22Rv1 (cell line): Measurements from ENCODE around the gene MAP1B.

Experiments used
- H3K27ac ChIP-seq: fragments of 450-650 bp; 2 replicates; pipeline ENCODE4 v1.5.1; 2017
- ZFX ChIP-seq: fragments of 450-650 bp; IDR thresholded peaks from 2 replicates; pipeline ENCODE4 v1.6.1; 2017; ENCODE audit warnings: antibody characterized with exemption, borderline replicate concordance
- TF ChIP-seq, protein P1 (sequence below): fragments of 450-650 bp; IDR thresholded peaks from 2 replicates; pipeline ENCODE4 v1.5.1; 2017; ENCODE audit warnings: mild to moderate bottlenecking

The MAP1B gene

DNA sequence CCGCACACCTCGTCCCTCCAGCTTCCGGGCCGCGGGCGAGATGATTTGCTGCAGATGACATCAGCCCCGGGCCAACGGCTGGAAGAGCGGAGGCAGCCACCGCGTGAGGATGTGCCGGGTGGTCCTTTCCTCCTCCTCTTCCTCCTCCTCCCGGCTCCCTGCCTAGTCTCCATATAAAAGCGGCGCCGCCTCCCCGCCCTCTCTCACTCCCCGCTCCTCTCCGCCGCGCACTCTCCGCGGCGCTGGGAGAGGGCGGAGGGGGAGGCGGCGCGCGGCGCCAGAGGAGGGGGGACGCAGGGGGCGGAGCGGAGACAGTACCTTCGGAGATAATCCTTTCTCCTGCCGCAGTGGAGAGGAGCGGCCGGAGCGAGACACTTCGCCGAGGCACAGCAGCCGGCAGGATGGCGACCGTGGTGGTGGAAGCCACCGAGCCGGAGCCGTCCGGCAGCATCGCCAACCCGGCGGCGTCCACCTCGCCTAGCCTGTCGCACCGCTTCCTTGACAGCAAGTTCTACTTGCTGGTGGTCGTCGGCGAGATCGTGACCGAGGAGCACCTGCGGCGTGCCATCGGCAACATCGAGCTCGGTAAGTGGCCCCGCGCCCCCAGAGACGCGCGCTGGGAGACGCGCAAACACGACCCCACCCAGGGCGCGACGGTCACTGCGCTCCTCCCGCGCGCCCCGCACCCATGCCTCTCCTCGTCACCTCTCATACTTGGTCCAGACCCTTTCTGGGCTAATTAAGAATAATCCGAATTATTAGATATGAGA, at the start of gene MAP1B:
Gene MAP1B (plus strand): TSS at position 345 of the 770 bp plus-strand sequence. CDS start 57 bp downstream, at position 402.
- H3K27ac ChIP-seq, result peak within 1 kb of the TSS; percentile 35
- no peak for TF ChIP-seq ZFX
- TF ChIP-seq, protein P1, sequence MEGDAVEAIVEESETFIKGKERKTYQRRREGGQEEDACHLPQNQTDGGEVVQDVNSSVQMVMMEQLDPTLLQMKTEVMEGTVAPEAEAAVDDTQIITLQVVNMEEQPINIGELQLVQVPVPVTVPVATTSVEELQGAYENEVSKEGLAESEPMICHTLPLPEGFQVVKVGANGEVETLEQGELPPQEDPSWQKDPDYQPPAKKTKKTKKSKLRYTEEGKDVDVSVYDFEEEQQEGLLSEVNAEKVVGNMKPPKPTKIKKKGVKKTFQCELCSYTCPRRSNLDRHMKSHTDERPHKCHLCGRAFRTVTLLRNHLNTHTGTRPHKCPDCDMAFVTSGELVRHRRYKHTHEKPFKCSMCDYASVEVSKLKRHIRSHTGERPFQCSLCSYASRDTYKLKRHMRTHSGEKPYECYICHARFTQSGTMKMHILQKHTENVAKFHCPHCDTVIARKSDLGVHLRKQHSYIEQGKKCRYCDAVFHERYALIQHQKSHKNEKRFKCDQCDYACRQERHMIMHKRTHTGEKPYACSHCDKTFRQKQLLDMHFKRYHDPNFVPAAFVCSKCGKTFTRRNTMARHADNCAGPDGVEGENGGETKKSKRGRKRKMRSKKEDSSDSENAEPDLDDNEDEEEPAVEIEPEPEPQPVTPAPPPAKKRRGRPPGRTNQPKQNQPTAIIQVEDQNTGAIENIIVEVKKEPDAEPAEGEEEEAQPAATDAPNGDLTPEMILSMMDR, result no peak

DNA sequence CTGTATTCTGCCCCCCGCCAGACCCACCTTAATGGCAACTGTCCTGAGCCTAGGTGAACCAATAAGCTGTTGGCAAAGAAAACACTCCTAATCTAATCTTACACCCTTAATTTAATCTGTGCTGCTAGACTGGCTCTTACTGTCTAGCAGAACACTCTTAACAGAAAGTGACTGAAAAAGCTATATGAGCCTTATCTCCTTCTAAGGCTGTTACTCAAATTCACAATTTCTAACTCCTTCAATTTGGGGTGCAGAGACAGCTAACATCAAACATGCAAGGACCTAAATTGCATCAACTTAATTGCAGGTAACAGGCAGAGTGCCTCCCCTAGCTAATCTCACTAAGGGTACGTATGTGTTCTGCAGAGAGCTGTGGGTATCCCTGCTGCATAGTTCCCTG, 49.5 kb upstream of the MAP1B start:
- H3K27ac ChIP-seq, result no peak overlapping the region

DNA sequence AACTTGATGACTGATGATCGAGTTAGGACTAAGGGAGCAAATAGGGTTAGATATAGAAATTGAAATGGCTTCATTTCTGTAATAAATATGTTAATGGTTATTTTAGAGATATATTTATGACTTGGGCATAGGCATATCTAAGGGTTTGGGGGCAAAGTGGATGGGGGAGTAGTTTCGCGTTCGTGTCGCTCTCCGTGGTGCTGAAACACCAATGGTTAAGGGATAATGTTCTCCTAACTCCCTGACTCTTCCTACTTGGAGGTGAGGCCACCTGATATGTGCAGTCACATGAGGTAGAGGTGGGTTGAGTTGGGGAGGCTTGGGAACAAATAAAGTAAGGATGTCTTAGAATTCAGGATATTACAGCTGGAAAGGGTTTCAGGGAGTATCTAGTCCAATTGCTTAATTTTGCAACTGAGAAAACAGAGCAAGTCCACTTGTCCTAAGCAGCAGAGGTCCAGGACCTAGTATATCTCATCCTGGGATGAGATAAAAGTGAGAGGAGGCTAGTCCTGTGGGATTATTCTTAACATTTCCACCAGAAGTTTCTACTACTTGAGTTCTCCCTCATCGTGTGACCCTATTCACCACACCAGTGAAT, 44.0 kb upstream of the MAP1B start:
- no peak overlapping the region for H3K27ac ChIP-seq
- TF ChIP-seq ZFX, result no peak
- TF ChIP-seq, protein P1, result no peak

More for the DNA sequence above, 49.5 kb upstream of the MAP1B start:
- TF ChIP-seq, protein P1, result no peak
- no peak for TF ChIP-seq ZFX

DNA sequence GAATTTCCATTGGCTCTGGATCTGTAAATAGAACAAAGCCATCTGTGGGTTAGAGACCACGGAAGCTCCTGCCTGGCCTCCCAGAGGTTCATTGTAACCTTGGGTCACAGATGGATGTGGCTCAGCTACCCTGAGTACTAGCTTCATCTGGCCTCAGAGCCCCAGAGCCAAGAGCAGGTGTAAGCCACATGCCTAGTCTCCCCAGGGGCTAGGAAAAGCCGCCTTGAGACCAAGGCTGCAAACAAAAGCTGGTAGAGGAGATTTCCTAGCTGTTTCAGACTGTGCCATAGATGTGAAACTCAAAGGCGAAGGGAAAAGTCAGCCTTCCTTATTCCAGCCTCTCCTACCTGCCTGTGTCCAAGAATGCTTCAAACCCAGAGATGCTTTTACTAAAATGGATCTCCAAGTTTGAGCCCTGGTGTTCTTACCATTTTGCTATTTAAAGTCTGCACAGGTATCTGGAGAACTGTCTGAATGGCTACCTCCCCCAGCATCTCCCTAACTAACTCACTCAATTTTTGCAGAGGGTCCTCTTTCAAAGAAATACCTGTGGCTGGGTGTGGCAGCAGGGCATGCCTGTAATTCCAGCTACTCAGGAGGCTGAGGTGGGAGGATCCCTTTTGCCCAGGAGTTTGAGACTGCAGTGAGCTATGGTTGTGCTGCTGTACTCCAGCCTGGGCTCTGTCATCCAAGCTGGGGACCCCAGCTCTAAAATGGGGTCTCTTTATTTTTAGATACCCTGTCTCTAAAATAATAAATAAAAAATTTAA, 42.3 kb upstream of the MAP1B start:
- TF ChIP-seq ZFX, result no peak
- TF ChIP-seq, protein P1, result no peak
- H3K27ac ChIP-seq, result no peak overlapping the region

DNA sequence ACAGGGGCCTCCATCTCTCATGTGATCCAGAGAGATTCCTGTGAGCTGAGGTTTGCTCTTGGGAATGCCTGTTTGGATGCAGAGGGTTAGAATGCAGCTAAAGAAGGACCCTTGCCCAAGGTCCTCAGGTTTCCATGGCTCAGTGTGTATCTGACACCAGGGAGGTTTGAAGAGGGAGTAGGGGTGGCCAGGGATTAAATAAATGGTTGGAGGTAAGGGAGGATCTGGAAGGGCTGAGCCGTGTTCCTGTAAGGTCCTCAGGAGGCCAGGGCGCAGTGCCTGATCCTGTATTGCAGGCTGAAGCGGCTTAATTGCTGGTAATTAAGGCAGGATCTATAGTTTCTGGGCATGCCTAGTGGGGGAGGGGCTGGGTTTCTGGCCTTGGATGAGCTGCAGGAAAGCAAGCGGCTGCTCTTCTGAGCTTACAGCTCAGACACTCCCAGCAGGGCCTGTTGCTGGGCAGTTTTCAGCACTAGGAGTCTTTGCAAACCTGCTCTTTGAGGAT, 41.5 kb upstream of the MAP1B start:
- TF ChIP-seq, protein P1, result no peak
- no peak for TF ChIP-seq ZFX
- no peak overlapping the region for H3K27ac ChIP-seq

DNA sequence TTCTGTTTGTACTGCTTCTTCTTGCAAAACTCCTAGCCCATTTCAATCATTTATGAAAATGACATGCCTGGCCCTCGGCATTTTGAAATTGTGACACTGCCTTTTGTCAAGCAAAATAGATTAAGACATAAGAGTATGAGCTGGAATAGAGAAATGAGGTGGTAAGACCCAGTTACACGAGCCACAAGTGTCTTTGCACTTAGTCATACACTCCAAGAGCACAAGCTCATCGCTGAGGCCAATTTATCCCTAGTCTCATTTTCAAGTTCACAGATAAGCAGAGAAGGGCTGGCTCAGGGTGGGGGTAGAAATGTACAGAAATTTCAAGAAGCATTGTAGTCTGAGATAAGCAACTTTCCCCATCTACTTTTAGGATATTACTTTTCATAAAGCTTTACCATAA, 40.6 kb upstream of the MAP1B start:
- H3K27ac ChIP-seq, result no peak overlapping the region
- no peak for TF ChIP-seq ZFX
- TF ChIP-seq, protein P1, result no peak
